GM23248 (cell line): ENCODE data around the gene SKAP2.

Experiments
- EZH2 ChIP-seq: fragments of 200-600 bp; sonication (generic); IDR thresholded peaks from 2 replicates; pipeline ENCODE4 v1.6.1; 2018; ENCODE audit warnings: antibody characterized with exemption, mild to moderate bottlenecking; ENCODE audit not compliant: insufficient read depth, poor library complexity, severe bottlenecking
- EZH2phosphoT487 ChIP-seq: fragments of 200-600 bp; sonication (generic); IDR thresholded peaks from 2 replicates; pipeline ENCODE4 v1.6.1; 2018; ENCODE audit warnings: antibody characterized with exemption, moderate library complexity, mild to moderate bottlenecking, low read depth; ENCODE audit not compliant: insufficient read depth

DNA sequence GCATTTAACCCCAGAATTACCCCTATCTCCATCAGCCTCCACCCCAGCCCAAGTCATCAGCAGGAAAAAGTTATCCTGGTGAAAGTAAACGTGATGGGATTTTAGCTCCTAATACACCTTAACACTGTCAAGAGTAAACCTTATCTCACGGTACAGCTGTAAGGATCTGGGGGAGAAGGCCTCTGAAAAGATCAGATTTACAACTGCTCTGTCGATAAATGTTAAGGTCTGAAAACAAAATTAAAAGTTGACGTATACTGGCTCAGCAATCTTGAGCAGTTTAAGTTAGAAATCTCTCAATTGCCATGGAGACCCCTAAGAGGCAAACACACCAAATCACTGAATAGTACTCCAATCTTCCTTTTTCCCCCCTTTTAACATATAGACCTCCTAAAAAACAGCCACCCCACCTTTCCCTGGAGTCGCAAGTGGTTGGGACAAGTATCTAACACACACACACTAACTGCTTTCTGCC is 6.1 kb downstream of the SKAP2 start:
- TF ChIP-seq EZH2 = no peak
- no peak for TF ChIP-seq EZH2phosphoT487
